GM19452 (cell line): ENCODE results near the gene RASGRP3.
A peak's percentile ranks its signal among the peaks of the same experiment; 100 is the strongest.

ENCODE experiments used
- ATAC-seq: cut with Tn5 transposase; IDR thresholded peaks from one replicate; pipeline ENCODE4 v1.9.1; 2021; ENCODE audit not compliant: unreplicated experiment

The RASGRP3 gene

GRCh38 chr2:33492399-33493134, 16.1 kb downstream of the RASGRP3 start:
- no peak for ATAC-seq

- ATAC-seq, result peak; percentile 48
Observed at GRCh38 chr2:33494155-33494779, 17.8 kb downstream of the RASGRP3 start.

GRCh38 chr2:33494877-33495641, 18.6 kb downstream of the RASGRP3 start:
- no peak for ATAC-seq

- ATAC-seq, result no peak
Observed at GRCh38 chr2:33495683-33496082, 19.2 kb downstream of the RASGRP3 start.

- no peak for ATAC-seq
Observed at GRCh38 chr2:33496150-33496549, 19.7 kb downstream of the RASGRP3 start.

GRCh38 chr2:33496726-33497125, 20.3 kb downstream of the RASGRP3 start:
- ATAC-seq, result no peak

- ATAC-seq, result peak; percentile 46
Observed at GRCh38 chr2:33497221-33497650, 20.8 kb downstream of the RASGRP3 start.

- peak; percentile 28 for ATAC-seq
Observed at GRCh38 chr2:33498291-33498956, 22.0 kb downstream of the RASGRP3 start.

- no peak for ATAC-seq
Observed at GRCh38 chr2:33500177-33500576, 23.7 kb downstream of the RASGRP3 start.

- no peak for ATAC-seq
Observed at GRCh38 chr2:33502025-33502424, 25.6 kb downstream of the RASGRP3 start.

GRCh38 chr2:33503002-33503401, 26.6 kb downstream of the RASGRP3 start:
- ATAC-seq, result no peak

GRCh38 chr2:33505966-33506365, 29.5 kb downstream of the RASGRP3 start:
- no peak for ATAC-seq

GRCh38 chr2:33509908-33510585, 33.6 kb downstream of the RASGRP3 start:
- no peak for ATAC-seq

- no peak for ATAC-seq
Observed at GRCh38 chr2:33510586-33510968, 34.1 kb downstream of the RASGRP3 start.

- no peak for ATAC-seq
Observed at GRCh38 chr2:33511141-33511540, 34.7 kb downstream of the RASGRP3 start.

GRCh38 chr2:33512112-33512511, 35.7 kb downstream of the RASGRP3 start:
- no peak for ATAC-seq

- no peak for ATAC-seq
Observed at GRCh38 chr2:33513480-33513879, 37.0 kb downstream of the RASGRP3 start.

- ATAC-seq, result no peak
Observed at GRCh38 chr2:33516456-33516995, 40.1 kb downstream of the RASGRP3 start.

GRCh38 chr2:33518200-33518599, 41.8 kb downstream of the RASGRP3 start:
- no peak for ATAC-seq

GRCh38 chr2:33518929-33519328, 42.5 kb downstream of the RASGRP3 start:
- no peak for ATAC-seq
